Measurements from ENCODE around the gene ATG16L2. TPM values are rescaled to one million over a fixed set of nuclear protein-coding genes. Genes with fewer than 3 reads are reported as not detected.

Gene ATG16L2
- total and polyA plus RNA-seq, 2 donors (not counting 1 experiment from before 2014, with no cell fraction given) = 3.3 to 8.8 TPM

GRCh38 chr11:72859126-72859525 is 44.9 kb downstream of the ATG16L2 start:
- Histone ChIP-seq H2AFZ (ENCODE audit: low read length) (no peak overlapping the region), H3K4me1 (ENCODE audit: control insufficient read depth, extremely low read depth, insufficient read depth, low read length) (peaks cover 5% of the 10 kb centered on the region), H3K4me3 (replicated peaks in 1 of 4; ENCODE audit: control extremely low read depth in 1 of 4, insufficient read depth in 1 of 4, low read depth in 3 of 4, low read length in 4 of 4) (no peak overlapping the region), H3K36me3 (ENCODE audit: control insufficient read depth, insufficient read depth, low read length) (no peaks in the 10 kb centered on the region), H4K20me1 (ENCODE audit: control insufficient read depth, extremely low read depth, insufficient read depth, low read length) (no peaks in the 10 kb centered on the region), H3K9me3 (ENCODE audit: control insufficient read depth, insufficient read depth, low read depth, low read length) (no peaks in the 10 kb centered on the region), H3K9ac (ENCODE audit: insufficient read depth, low read length) (no peak overlapping the region), H3K27me3 (ENCODE audit: control insufficient read depth, insufficient read depth, low read length) (no peaks in the 10 kb centered on the region), H3K27ac (ENCODE audit: insufficient read depth, low read length) (no peak overlapping the region), H3K4me2 (ENCODE audit: extremely low read depth, insufficient read depth, low read length) (no peak overlapping the region), H3K79me2 (ENCODE audit: control insufficient read depth, insufficient read depth, low read length) (no peaks in the 10 kb centered on the region)
- TF ChIP-seq CTCF (conservative IDR thresholded peaks at IDR 0.05 in 1 of 2, IDR thresholded peaks at IDR 0.05 in 1 of 2; ENCODE audit: low read depth in 1 of 2, low read length in 2 of 2) (no peak), EZH2 (IDR thresholded peaks at IDR 0.05; ENCODE audit: low read length, missing control alignments) (no peak)
- DNase-seq (ENCODE audit: low read depth in 2 of 2) = no peak

GRCh38 chr11:72860010-72860409 is 45.8 kb downstream of the ATG16L2 start:
- Histone ChIP-seq H3K79me2 (ENCODE audit: control insufficient read depth, insufficient read depth, low read length) (no peaks in the 10 kb centered on the region), H3K9ac (ENCODE audit: insufficient read depth, low read length) (no peak overlapping the region), H3K9me3 (ENCODE audit: control insufficient read depth, insufficient read depth, low read depth, low read length) (no peaks in the 10 kb centered on the region), H3K36me3 (ENCODE audit: control insufficient read depth, insufficient read depth, low read length) (no peaks in the 10 kb centered on the region), H2AFZ (ENCODE audit: low read length) (no peak overlapping the region), H3K27ac (ENCODE audit: insufficient read depth, low read length) (no peak overlapping the region), H4K20me1 (ENCODE audit: control insufficient read depth, extremely low read depth, insufficient read depth, low read length) (no peaks in the 10 kb centered on the region), H3K4me2 (ENCODE audit: extremely low read depth, insufficient read depth, low read length) (no peak overlapping the region), H3K4me3 (replicated peaks in 1 of 4; ENCODE audit: control extremely low read depth in 1 of 4, insufficient read depth in 1 of 4, low read depth in 3 of 4, low read length in 4 of 4) (no peak overlapping the region), H3K4me1 (ENCODE audit: control insufficient read depth, extremely low read depth, insufficient read depth, low read length) (peaks cover 8% of the 10 kb centered on the region), H3K27me3 (ENCODE audit: control insufficient read depth, insufficient read depth, low read length) (no peaks in the 10 kb centered on the region)
- no peak for DNase-seq (ENCODE audit: low read depth in 2 of 2)
- no peak for TF ChIP-seq CTCF (conservative IDR thresholded peaks at IDR 0.05 in 1 of 2, IDR thresholded peaks at IDR 0.05 in 1 of 2; ENCODE audit: low read depth in 1 of 2, low read length in 2 of 2)
- no peak for TF ChIP-seq EZH2 (IDR thresholded peaks at IDR 0.05; ENCODE audit: low read length, missing control alignments)

- peaks cover 11% of the 10 kb centered on the region for H3K4me1 ChIP-seq (ENCODE audit: control insufficient read depth, extremely low read depth, insufficient read depth, low read length)
- no peaks in the 10 kb centered on the region for H3K27me3 ChIP-seq (ENCODE audit: control insufficient read depth, insufficient read depth, low read length)
- no peak overlapping the region for H3K27ac ChIP-seq (ENCODE audit: insufficient read depth, low read length)
- no peak for DNase-seq (ENCODE audit: low read depth in 2 of 2)
- TF ChIP-seq EZH2 (IDR thresholded peaks at IDR 0.05; ENCODE audit: low read length, missing control alignments) = no peak
- TF ChIP-seq CTCF (conservative IDR thresholded peaks at IDR 0.05 in 1 of 2, IDR thresholded peaks at IDR 0.05 in 1 of 2; ENCODE audit: low read depth in 1 of 2, low read length in 2 of 2) = no peak
- H4K20me1 ChIP-seq (ENCODE audit: control insufficient read depth, extremely low read depth, insufficient read depth, low read length) = no peaks in the 10 kb centered on the region
- no peaks in the 10 kb centered on the region for H3K79me2 ChIP-seq (ENCODE audit: control insufficient read depth, insufficient read depth, low read length)
- no peak overlapping the region for H3K4me3 ChIP-seq (replicated peaks in 1 of 4; ENCODE audit: control extremely low read depth in 1 of 4, insufficient read depth in 1 of 4, low read depth in 3 of 4, low read length in 4 of 4)
- H3K36me3 ChIP-seq (ENCODE audit: control insufficient read depth, insufficient read depth, low read length) = no peaks in the 10 kb centered on the region
- H3K9me3 ChIP-seq (ENCODE audit: control insufficient read depth, insufficient read depth, low read depth, low read length) = no peaks in the 10 kb centered on the region
- no peak overlapping the region for H2AFZ ChIP-seq (ENCODE audit: low read length)
- no peak overlapping the region for H3K9ac ChIP-seq (ENCODE audit: insufficient read depth, low read length)
- no peak overlapping the region for H3K4me2 ChIP-seq (ENCODE audit: extremely low read depth, insufficient read depth, low read length)
Measured at GRCh38 chr11:72860592-72860991, 46.4 kb downstream of the ATG16L2 start.

Measured in fibroblast of lung (primary cell).